HL-60 (cell line): ENCODE measurements around the gene CKAP2.
"Not testable (repeated sequence)": the region's sequence is repeated elsewhere in the genome, so short reads cannot be mapped to it uniquely, and the experiment has no call there.

ENCODE experiments used
- CTCF ChIP-seq: IDR thresholded peaks from one replicate; pipeline ENCODE4 v1.5.1; 2011; ENCODE audit warnings: low read length, control low read depth, inconsistent platforms; ENCODE audit not compliant: insufficient read depth
- GABPA ChIP-seq: IDR thresholded peaks from 2 replicates; pipeline ENCODE4 v1.6.1; 2012; ENCODE audit warnings: low read depth
- POLR2AphosphoS5 ChIP-seq: IDR thresholded peaks from 2 replicates; pipeline ENCODE4 v1.6.1; 2012; ENCODE audit warnings: low read depth
- SPI1 ChIP-seq: IDR thresholded peaks from 2 replicates; pipeline ENCODE4 v1.6.1; 2012; ENCODE audit warnings: low read depth, mild to moderate bottlenecking, borderline replicate concordance
- TF ChIP-seq, protein P1 (sequence below): IDR thresholded peaks from 2 replicates; pipeline ENCODE4 v1.6.1; 2012; ENCODE audit warnings: low read depth; ENCODE audit not compliant: insufficient replicate concordance

DNA sequence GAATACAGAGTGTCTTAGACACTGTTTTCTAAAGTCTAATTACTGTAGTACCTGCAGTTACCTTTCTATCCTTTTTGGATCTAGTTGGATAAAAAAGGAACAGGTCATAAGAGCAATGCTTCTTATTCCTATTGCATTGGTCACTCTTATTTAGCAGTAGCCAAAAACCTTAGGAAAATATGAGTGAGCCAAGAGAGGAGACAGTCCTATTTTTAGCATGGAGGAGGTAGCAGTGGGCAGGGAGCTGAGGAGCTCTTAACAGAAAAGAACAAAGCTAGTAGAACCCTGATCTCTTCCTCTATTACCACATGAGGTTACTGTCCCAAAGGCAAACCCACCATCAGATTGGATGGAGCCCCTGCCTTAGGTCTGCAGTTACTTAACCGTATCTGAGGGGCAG, 50.6 kb downstream of the CKAP2 start:
- TF ChIP-seq CTCF, POLR2AphosphoS5, SPI1, GABPA: not testable (repeated sequence)
- TF ChIP-seq, protein P1, sequence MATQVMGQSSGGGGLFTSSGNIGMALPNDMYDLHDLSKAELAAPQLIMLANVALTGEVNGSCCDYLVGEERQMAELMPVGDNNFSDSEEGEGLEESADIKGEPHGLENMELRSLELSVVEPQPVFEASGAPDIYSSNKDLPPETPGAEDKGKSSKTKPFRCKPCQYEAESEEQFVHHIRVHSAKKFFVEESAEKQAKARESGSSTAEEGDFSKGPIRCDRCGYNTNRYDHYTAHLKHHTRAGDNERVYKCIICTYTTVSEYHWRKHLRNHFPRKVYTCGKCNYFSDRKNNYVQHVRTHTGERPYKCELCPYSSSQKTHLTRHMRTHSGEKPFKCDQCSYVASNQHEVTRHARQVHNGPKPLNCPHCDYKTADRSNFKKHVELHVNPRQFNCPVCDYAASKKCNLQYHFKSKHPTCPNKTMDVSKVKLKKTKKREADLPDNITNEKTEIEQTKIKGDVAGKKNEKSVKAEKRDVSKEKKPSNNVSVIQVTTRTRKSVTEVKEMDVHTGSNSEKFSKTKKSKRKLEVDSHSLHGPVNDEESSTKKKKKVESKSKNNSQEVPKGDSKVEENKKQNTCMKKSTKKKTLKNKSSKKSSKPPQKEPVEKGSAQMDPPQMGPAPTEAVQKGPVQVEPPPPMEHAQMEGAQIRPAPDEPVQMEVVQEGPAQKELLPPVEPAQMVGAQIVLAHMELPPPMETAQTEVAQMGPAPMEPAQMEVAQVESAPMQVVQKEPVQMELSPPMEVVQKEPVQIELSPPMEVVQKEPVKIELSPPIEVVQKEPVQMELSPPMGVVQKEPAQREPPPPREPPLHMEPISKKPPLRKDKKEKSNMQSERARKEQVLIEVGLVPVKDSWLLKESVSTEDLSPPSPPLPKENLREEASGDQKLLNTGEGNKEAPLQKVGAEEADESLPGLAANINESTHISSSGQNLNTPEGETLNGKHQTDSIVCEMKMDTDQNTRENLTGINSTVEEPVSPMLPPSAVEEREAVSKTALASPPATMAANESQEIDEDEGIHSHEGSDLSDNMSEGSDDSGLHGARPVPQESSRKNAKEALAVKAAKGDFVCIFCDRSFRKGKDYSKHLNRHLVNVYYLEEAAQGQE = not testable (repeated sequence)
